ENCODE results near the gene COX6A1.

DNA sequence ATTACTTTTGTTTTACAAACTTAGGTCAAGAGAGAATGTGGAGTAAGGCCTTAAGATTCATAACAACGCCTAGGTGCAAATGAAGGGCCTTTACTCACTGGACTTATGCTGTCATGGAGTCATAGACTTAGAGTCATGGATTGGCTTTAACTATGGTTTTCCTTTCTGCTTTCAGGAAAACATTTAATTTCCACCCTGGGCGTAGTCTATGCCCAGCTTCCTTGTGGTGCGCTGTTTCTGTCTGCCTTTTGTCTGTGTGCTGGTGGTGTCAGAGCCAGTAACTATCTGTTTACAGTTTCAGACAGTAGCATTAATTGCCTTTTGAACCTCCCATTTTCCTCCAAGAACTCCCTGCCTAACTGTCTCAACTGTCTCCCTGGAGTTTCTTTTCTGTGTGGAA is 31.8 kb upstream of the COX6A1 start:
- TF ChIP-seq, protein P1, sequence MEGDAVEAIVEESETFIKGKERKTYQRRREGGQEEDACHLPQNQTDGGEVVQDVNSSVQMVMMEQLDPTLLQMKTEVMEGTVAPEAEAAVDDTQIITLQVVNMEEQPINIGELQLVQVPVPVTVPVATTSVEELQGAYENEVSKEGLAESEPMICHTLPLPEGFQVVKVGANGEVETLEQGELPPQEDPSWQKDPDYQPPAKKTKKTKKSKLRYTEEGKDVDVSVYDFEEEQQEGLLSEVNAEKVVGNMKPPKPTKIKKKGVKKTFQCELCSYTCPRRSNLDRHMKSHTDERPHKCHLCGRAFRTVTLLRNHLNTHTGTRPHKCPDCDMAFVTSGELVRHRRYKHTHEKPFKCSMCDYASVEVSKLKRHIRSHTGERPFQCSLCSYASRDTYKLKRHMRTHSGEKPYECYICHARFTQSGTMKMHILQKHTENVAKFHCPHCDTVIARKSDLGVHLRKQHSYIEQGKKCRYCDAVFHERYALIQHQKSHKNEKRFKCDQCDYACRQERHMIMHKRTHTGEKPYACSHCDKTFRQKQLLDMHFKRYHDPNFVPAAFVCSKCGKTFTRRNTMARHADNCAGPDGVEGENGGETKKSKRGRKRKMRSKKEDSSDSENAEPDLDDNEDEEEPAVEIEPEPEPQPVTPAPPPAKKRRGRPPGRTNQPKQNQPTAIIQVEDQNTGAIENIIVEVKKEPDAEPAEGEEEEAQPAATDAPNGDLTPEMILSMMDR (IDR thresholded peaks at IDR 0.05; ENCODE audit: low read depth, low read length, poor library complexity, severe bottlenecking), result no peak
- TF ChIP-seq EZH2phosphoT487 (IDR thresholded peaks at IDR 0.05; ENCODE audit: borderline replicate concordance, low read length), result no peak
